Measurements from ENCODE around the gene NOC4L. TPM values are rescaled to one million over a fixed set of nuclear protein-coding genes. Genes with fewer than 3 reads are reported as not detected.

The NOC4L gene
- total and polyA plus RNA-seq, 2 of the 4 experiments (the other 2 are of a cell fraction), result 5.2 to 13.4 TPM

DNA sequence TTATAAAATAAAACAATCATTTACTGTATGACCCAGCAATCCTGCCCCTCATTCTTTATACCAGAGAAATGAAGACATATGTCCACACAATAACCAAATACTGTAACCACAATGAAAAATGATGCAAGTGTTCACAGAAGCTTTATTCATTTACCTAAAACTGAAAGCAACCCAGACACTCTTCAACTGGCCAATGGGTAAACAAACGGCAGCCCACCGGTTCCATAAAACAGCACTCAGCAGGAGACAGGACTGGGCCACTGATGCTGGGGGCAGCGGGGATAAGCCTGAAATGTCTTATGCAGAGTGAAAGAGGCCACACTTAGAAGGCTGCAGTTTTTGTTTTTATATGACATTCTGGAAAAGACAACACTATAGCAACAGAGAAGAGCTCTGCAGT is 15.2 kb upstream of the NOC4L start:
- H3K9me3 ChIP-seq (ENCODE audit: control insufficient read depth, insufficient read depth, low read length), result peaks cover 2% of the 10 kb centered on the region; the same call in 1 of the 2 replicates
- no peak for TF ChIP-seq MXI1 (IDR thresholded peaks at IDR 0.05; ENCODE audit: borderline replicate concordance, low read depth, low read length)
- no peak for TF ChIP-seq CHD1 (IDR thresholded peaks at IDR 0.05; ENCODE audit: low read depth, low read length)
- TF ChIP-seq BHLHE40 (IDR thresholded peaks at IDR 0.05; ENCODE audit: low read depth, low read length), result no peak
- TF ChIP-seq RCOR1 (IDR thresholded peaks at IDR 0.05; ENCODE audit: insufficient replicate concordance, low read length), result no peak
- TF ChIP-seq MAFK (IDR thresholded peaks at IDR 0.05; ENCODE audit: low read depth, low read length), result no peak
- TF ChIP-seq CEBPB (IDR thresholded peaks at IDR 0.05; ENCODE audit: low read depth, low read length), result no peak
- no peak for TF ChIP-seq NFE2L2 (IDR thresholded peaks at IDR 0.05; ENCODE audit: low read depth, low read length)
- TF ChIP-seq, protein P1, sequence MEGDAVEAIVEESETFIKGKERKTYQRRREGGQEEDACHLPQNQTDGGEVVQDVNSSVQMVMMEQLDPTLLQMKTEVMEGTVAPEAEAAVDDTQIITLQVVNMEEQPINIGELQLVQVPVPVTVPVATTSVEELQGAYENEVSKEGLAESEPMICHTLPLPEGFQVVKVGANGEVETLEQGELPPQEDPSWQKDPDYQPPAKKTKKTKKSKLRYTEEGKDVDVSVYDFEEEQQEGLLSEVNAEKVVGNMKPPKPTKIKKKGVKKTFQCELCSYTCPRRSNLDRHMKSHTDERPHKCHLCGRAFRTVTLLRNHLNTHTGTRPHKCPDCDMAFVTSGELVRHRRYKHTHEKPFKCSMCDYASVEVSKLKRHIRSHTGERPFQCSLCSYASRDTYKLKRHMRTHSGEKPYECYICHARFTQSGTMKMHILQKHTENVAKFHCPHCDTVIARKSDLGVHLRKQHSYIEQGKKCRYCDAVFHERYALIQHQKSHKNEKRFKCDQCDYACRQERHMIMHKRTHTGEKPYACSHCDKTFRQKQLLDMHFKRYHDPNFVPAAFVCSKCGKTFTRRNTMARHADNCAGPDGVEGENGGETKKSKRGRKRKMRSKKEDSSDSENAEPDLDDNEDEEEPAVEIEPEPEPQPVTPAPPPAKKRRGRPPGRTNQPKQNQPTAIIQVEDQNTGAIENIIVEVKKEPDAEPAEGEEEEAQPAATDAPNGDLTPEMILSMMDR (conservative IDR thresholded peaks at IDR 0.05; ENCODE audit: low read depth, low read length), result no peak
- no peak for TF ChIP-seq SMC3 (IDR thresholded peaks at IDR 0.05; ENCODE audit: low read depth, low read length)
- TF ChIP-seq RAD21 (IDR thresholded peaks at IDR 0.05; ENCODE audit: low read length), result no peak
- TF ChIP-seq POLR2A (IDR thresholded peaks at IDR 0.05; ENCODE audit: low read depth, low read length), result no peak
- H2BK20ac ChIP-seq (ENCODE audit: low read depth, low read length), result no peak overlapping the region
- H3K56ac ChIP-seq (ENCODE audit: extremely low read depth, insufficient read depth, low read length), result no peak overlapping the region
- H4K20me1 ChIP-seq (ENCODE audit: insufficient read depth, low read length), result no peaks in the 10 kb centered on the region
- DNase-seq (no peak), ATAC-seq (ENCODE audit: low read depth) (no peak)
- no peak overlapping the region for H3K27ac ChIP-seq (ENCODE audit: insufficient read depth, low read length)
- dilution Hi-C loops (cut with HindIII; ENCODE audit: low sequenced_read_pairs, unreplicated experiment), result no loop called here
- H3K9me1 ChIP-seq (ENCODE audit: insufficient read depth, low read length), result no peaks in the 10 kb centered on the region
- H3K9ac ChIP-seq (ENCODE audit: low read depth, low read length), result no peak overlapping the region
- no peak overlapping the region for H3K4ac ChIP-seq (ENCODE audit: low read depth, low read length)
- H3K27me3 ChIP-seq (ENCODE audit: control insufficient read depth, insufficient read depth, low read length), result no peaks in the 10 kb centered on the region
- no peak overlapping the region for H2AFZ ChIP-seq (replicated peaks; ENCODE audit: low read length, poor library complexity)
- no peak overlapping the region for H4K8ac ChIP-seq (ENCODE audit: low read depth in 2 of 2, low read length in 2 of 2)
- no peak overlapping the region for H3K14ac ChIP-seq (replicated peaks; ENCODE audit: low read depth, low read length)
- CTCF ChIA-PET, result no interaction called here
- H2BK15ac ChIP-seq (ENCODE audit: low read depth, low read length), result no peak overlapping the region
- no CpG with 5 or more reads among the region's 3 CpGs for WGBS, 2 experiments (ENCODE audit: extremely low coverage in 2 of 2, insufficient read length in 1 of 2)
- no peak overlapping the region for H3K18ac ChIP-seq (ENCODE audit: low read depth, low read length)
- no peak overlapping the region for H4K5ac ChIP-seq (ENCODE audit: low read depth, low read length)
- H2AK5ac ChIP-seq (ENCODE audit: low read depth, low read length), result no peak overlapping the region
- in situ Hi-C loops (cut with MboI; ENCODE audit: low sequenced_read_pairs), result no loop called here
- intact Hi-C loops (cut with micrococcal nuclease), result no loop called here
- POLR2A ChIA-PET (ENCODE audit: unreplicated experiment), result no interaction called here
- no peak overlapping the region for H3K4me2 ChIP-seq (ENCODE audit: low read depth, low read length)
- H3K4me1 ChIP-seq (ENCODE audit: control insufficient read depth, insufficient read depth, low read length), result no peaks in the 10 kb centered on the region
- H4K91ac ChIP-seq (ENCODE audit: insufficient read depth, low read depth, low read length), result no peak overlapping the region
- no peak overlapping the region for H2BK5ac ChIP-seq (ENCODE audit: low read depth, low read length, poor library complexity, severe bottlenecking)
- H3K4me3 ChIP-seq (ENCODE audit: insufficient read depth, low read depth, low read length), result no peak overlapping the region
- no peak overlapping the region for H3K23ac ChIP-seq (ENCODE audit: low read depth, low read length)
- H3K36me3 ChIP-seq (ENCODE audit: control insufficient read depth, insufficient read depth, low read length), result peaks cover 29% of the 10 kb centered on the region
- no peaks in the 10 kb centered on the region for H3K79me1 ChIP-seq (ENCODE audit: low read depth in 1 of 2, low read length in 2 of 2)
- BruUV-seq (replicated peaks), result no TSS peak
- H2BK120ac ChIP-seq (ENCODE audit: low read depth, low read length), result no peak overlapping the region
- no peak overlapping the region for H2AK9ac ChIP-seq (replicated peaks; ENCODE audit: low read depth, low read length, poor library complexity)
